ENCODE results near the gene APH1A. TPM values are rescaled to one million over a fixed set of nuclear protein-coding genes. Genes with fewer than 3 reads are reported as not detected.

APH1A gene
- total and polyA plus RNA-seq, 2 of the 13 experiments (the other 11 are each of a cell fraction or from before 2014, with no cell fraction given) = 114 to 130 TPM

GRCh38 chr1:150243003-150243402, 25.8 kb downstream of the APH1A start:
- in situ Hi-C loops (cut with HindIII; ENCODE audit: extremely low pct_ligation_motif_present, low pct_unique_long_range_greater_than_20kb) = no loop called here
- H3K79me2 ChIP-seq (ENCODE audit: insufficient read depth, low read length) = no peaks in the 10 kb centered on the region
- H3K27ac ChIP-seq (ENCODE audit: extremely low read length, insufficient read depth, low read length) = no peak overlapping the region
- H3K4me1 ChIP-seq (ENCODE audit: insufficient read depth, low read length) = peaks cover 20% of the 10 kb centered on the region
- H3K27me3 ChIP-seq (ENCODE audit: control insufficient read depth in 1 of 2, insufficient read depth in 2 of 2, low read length in 2 of 2) = no peaks in the 10 kb centered on the region
- no peak overlapping the region for H3K4me3 ChIP-seq (replicated peaks in 1 of 3; ENCODE audit: insufficient read depth in 1 of 3, low read depth in 2 of 3, low read length in 3 of 3)
- no peaks in the 10 kb centered on the region for H4K20me1 ChIP-seq (ENCODE audit: insufficient read depth, low read length)
- ATAC-seq = peak; percentile 55
- H3K9ac ChIP-seq (ENCODE audit: insufficient read depth, low read depth, low read length) = no peak overlapping the region
- WGBS (ENCODE audit: low lambda C conversion rate) = 51% methylated on average over 3 of the region's 3 CpGs
- ChIA-PET POLR2A (no interaction called here), CTCF (ENCODE audit: low intra/inter-chr PET ratio, low total read pairs) (no interaction called here)
- DNase-seq (ENCODE audit: low spot score) = no peak
- no peaks in the 10 kb centered on the region for H3K9me3 ChIP-seq (ENCODE audit: low read length)
- no peak for FAIRE-seq
- H3K4me2 ChIP-seq (ENCODE audit: low read depth, low read length) = peak overlapping the region; percentile 47; the same call in 1 of the 2 replicates
- H3K36me3 ChIP-seq (replicated peaks in 1 of 2; ENCODE audit: control insufficient read depth in 1 of 2, insufficient read depth in 2 of 2, low read length in 2 of 2) = no peaks in the 10 kb centered on the region
- intact Hi-C loops (cut with micrococcal nuclease; ENCODE audit: unreplicated experiment) = no loop called here
- no peak overlapping the region for H2AFZ ChIP-seq (ENCODE audit: low read length)
- no TSS peak for BruUV-seq (replicated peaks)
- no peak for TF ChIP-seq DNMT1 (CRISPR knock-in tag; IDR thresholded peaks at IDR 0.05)
- TF ChIP-seq ZNF768 (CRISPR knock-in tag; IDR thresholded peaks at IDR 0.05) = no peak
- TF ChIP-seq, protein P1, sequence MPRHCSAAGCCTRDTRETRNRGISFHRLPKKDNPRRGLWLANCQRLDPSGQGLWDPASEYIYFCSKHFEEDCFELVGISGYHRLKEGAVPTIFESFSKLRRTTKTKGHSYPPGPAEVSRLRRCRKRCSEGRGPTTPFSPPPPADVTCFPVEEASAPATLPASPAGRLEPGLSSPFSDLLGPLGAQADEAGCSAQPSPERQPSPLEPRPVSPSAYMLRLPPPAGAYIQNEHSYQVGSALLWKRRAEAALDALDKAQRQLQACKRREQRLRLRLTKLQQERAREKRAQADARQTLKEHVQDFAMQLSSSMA (CRISPR knock-in tag; IDR thresholded peaks at IDR 0.05) = no peak
- no peak for TF ChIP-seq NR2F1 (CRISPR knock-in tag; IDR thresholded peaks at IDR 0.05)
- no peak for TF ChIP-seq ZBTB7A (CRISPR knock-in tag; IDR thresholded peaks at IDR 0.05)
- TF ChIP-seq ZNF263 (CRISPR knock-in tag; IDR thresholded peaks at IDR 0.05) = no peak
- no peak for TF ChIP-seq ZNF24 (IDR thresholded peaks at IDR 0.05)

DNA sequence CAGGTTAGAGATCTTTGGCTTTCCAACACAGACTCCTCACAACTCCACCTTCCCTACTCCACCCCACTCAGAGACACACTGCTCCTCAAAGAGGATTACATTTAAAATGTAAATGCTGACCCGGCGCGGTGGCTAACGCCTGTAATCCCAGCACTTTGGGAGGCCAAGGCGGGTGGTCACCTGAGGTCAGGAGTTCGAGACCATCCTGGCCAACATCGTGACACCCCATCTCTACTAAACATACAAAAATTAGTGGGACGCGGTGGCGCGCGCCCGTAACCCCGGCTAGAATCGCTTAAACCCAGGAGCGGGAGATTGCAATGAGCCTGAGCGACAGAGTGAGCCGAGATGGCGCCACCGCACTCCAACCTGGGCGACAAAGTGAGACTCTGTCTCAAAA, 31.1 kb downstream of the APH1A start:
- no peaks in the 10 kb centered on the region for H3K9me3 ChIP-seq (ENCODE audit: low read length)
- 98% methylated on average over 21 of the region's 21 CpGs for WGBS (ENCODE audit: low lambda C conversion rate)
- no peak overlapping the region for H2AFZ ChIP-seq (ENCODE audit: low read length)
- H3K4me3 ChIP-seq (replicated peaks in 1 of 3; ENCODE audit: insufficient read depth in 1 of 3, low read depth in 2 of 3, low read length in 3 of 3) = no peak overlapping the region
- H3K4me1 ChIP-seq (ENCODE audit: insufficient read depth, low read length) = peaks cover 30% of the 10 kb centered on the region
- no peak for FAIRE-seq
- ChIA-PET CTCF (ENCODE audit: low intra/inter-chr PET ratio, low total read pairs) (no interaction called here), POLR2A (no interaction called here)
- H3K27me3 ChIP-seq (ENCODE audit: control insufficient read depth in 1 of 2, insufficient read depth in 2 of 2, low read length in 2 of 2) = no peaks in the 10 kb centered on the region; a peak in 2 of 5 replicates
- H3K79me2 ChIP-seq (ENCODE audit: insufficient read depth, low read length) = peaks cover 31% of the 10 kb centered on the region
- no peaks in the 10 kb centered on the region for H3K36me3 ChIP-seq (replicated peaks in 1 of 2; ENCODE audit: control insufficient read depth in 1 of 2, insufficient read depth in 2 of 2, low read length in 2 of 2)
- intact Hi-C loops (cut with micrococcal nuclease; ENCODE audit: unreplicated experiment) (no loop called here), in situ Hi-C loops (cut with HindIII; ENCODE audit: extremely low pct_ligation_motif_present, low pct_unique_long_range_greater_than_20kb) (no loop called here)
- no peak overlapping the region for H3K4me2 ChIP-seq (ENCODE audit: low read depth, low read length)
- BruUV-seq (replicated peaks) = no TSS peak
- H3K27ac ChIP-seq (ENCODE audit: extremely low read length, insufficient read depth, low read length) = no peak overlapping the region
- DNase-seq (ENCODE audit: low spot score) = no peak
- ATAC-seq = no peak
- H4K20me1 ChIP-seq (ENCODE audit: insufficient read depth, low read length) = no peaks in the 10 kb centered on the region
- no peak overlapping the region for H3K9ac ChIP-seq (ENCODE audit: insufficient read depth, low read depth, low read length)
- TF ChIP-seq HOXA7 (CRISPR knock-in tag; IDR thresholded peaks at IDR 0.05) (no peak), FOXK2 (IDR thresholded peaks at IDR 0.05) (no peak), KDM6A (CRISPR knock-in tag; IDR thresholded peaks at IDR 0.05; ENCODE audit: low read depth) (no peak), U2AF1 (optimal IDR thresholded peaks at IDR 0.05; ENCODE audit: low read depth, low read length) (no peak), GTF3A (CRISPR knock-in tag; conservative IDR thresholded peaks at IDR 0.05) (no peak), RXRA (CRISPR knock-in tag; IDR thresholded peaks at IDR 0.05) (no peak), ATF4 (CRISPR knock-in tag; IDR thresholded peaks at IDR 0.05) (no peak), CCAR2 (optimal IDR thresholded peaks at IDR 0.05; ENCODE audit: low read depth, low read length) (no peak), ZNF343 (CRISPR knock-in tag; IDR thresholded peaks at IDR 0.05) (no peak)
- TF ChIP-seq, protein P2, sequence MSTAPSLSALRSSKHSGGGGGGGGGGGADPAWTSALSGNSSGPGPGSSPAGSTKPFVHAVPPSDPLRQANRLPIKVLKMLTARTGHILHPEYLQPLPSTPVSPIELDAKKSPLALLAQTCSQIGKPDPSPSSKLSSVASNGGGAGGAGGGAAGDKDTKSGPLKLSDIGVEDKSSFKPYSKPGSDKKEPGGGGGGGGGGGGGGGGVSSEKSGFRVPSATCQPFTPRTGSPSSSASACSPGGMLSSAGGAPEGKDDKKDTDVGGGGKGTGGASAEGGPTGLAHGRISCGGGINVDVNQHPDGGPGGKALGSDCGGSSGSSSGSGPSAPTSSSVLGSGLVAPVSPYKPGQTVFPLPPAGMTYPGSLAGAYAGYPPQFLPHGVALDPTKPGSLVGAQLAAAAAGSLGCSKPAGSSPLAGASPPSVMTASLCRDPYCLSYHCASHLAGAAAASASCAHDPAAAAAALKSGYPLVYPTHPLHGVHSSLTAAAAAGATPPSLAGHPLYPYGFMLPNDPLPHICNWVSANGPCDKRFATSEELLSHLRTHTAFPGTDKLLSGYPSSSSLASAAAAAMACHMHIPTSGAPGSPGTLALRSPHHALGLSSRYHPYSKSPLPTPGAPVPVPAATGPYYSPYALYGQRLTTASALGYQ (CRISPR knock-in tag; IDR thresholded peaks at IDR 0.05) = no peak

All from HepG2 (cell line).